SJSA1 (cell line): ENCODE data around the gene NDUFAF4. TPM values are rescaled to one million over a fixed set of nuclear protein-coding genes. Genes with fewer than 3 reads are reported as not detected.
A peak's percentile ranks its signal among the peaks of the same experiment; 100 is the strongest.

Source experiments
- DNase-seq, 2 experiments: peaks; one replicate each; pipeline ENCODE4 v3.0.0-alpha.2; 2015 to 2020; ENCODE audit warnings: low spot score in 2 of 2, low read depth in 1 of 2
- H3K27ac ChIP-seq: fragments of 250-450 bp; sonication (Bioruptor Pico); 2 replicates; pipeline ENCODE4 v1.5.1; 2020; ENCODE audit warnings: mild to moderate bottlenecking, moderate library complexity
- H3K27me3 ChIP-seq: fragments of 250-450 bp; sonication (Bioruptor Pico); replicated peaks from 2 replicates; pipeline ENCODE4 v1.5.1; 2020; ENCODE audit warnings: mild to moderate bottlenecking, moderate library complexity
- H3K36me3 ChIP-seq: fragments of 250-450 bp; sonication (Bioruptor Pico); 2 replicates; pipeline ENCODE4 v1.5.1; 2020; ENCODE audit warnings: mild to moderate bottlenecking
- H3K4me1 ChIP-seq: fragments of 250-450 bp; sonication (Bioruptor Pico); replicated peaks from 2 replicates; pipeline ENCODE4 v1.6.1; 2021; ENCODE audit warnings: mild to moderate bottlenecking
- H3K4me3 ChIP-seq: fragments of 250-450 bp; sonication (Bioruptor Pico); 2 replicates; pipeline ENCODE4 v1.5.1; 2020; ENCODE audit warnings: mild to moderate bottlenecking
- H3K9me3 ChIP-seq: fragments of 250-450 bp; sonication (Bioruptor Pico); replicated peaks from 2 replicates; pipeline ENCODE4 v1.5.1; 2020; ENCODE audit warnings: mild to moderate bottlenecking
- total RNA-seq: library from RNA; depleted of rRNA; stranded (reverse); fragments of >200 nt; shearing (Covaris generic); gene quantifications from 2 replicates; pipeline ENCODE4 v1.2.3, GENCODE V29; 2014

The NDUFAF4 gene
- total RNA-seq, 1 experiment from 2014 or later, result 41.4 TPM

GRCh38 chr6:96923400-96923799 lies 25.7 kb upstream of the NDUFAF4 start:
- H3K4me3 ChIP-seq, result no peak overlapping the region

DNA sequence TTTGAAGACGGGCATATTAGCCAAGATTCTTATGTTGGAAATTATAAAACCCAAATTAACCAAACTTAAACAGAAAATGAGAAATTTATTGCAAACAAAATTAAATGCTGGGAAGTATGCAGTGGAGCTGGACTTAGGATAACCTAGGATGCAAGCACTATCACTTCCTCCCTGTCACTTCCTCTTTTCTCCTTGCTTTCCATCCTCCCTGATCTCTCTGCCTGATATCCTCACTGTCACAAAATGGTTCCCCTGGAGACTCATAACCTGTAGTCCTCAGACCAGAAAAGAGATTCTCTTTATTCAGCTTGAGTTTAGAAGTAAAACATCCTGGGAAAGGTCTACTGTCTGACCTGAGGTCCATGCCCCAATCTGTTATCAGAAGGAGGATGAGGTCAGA lies 19.4 kb upstream of the NDUFAF4 start:
- H3K4me1 ChIP-seq, result no peaks in the 10 kb centered on the region
- H3K9me3 ChIP-seq, result no peaks in the 10 kb centered on the region
- DNase-seq, result no peak
- peaks cover 37% of the 10 kb centered on the region for H3K27me3 ChIP-seq
- no peak overlapping the region for H3K4me3 ChIP-seq
- H3K27ac ChIP-seq, result no peak overlapping the region
- no peaks in the 10 kb centered on the region for H3K36me3 ChIP-seq

More at GRCh38 chr6:96923400-96923799, 25.7 kb upstream of the NDUFAF4 start:
- H3K27ac ChIP-seq, result no peak overlapping the region
- no peak for DNase-seq
- no peaks in the 10 kb centered on the region for H3K9me3 ChIP-seq
- peaks cover 62% of the 10 kb centered on the region for H3K27me3 ChIP-seq
- peaks cover 5% of the 10 kb centered on the region for H3K4me1 ChIP-seq
- H3K36me3 ChIP-seq, result no peaks in the 10 kb centered on the region

DNA sequence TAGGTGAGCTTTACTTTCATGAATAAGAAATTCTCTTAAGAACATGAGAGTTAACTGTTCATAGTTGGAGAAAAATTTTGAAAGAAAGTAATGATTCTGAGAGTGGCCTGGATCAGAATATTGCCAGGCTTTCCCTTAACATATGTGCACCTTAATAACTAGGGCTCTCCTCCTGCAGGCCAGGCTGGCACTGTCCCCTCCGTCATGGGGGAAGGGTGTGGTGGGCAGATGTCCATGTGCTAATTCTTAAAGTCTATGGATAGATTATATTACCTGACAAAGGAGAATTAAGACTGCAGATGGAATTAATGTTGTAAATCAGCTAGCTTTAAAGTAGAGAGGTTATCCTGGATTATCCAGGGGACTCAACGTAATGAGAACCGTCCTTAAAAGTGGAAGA lies 15.9 kb upstream of the NDUFAF4 start:
- H3K27me3 ChIP-seq, result peaks cover 32% of the 10 kb centered on the region
- H3K4me1 ChIP-seq, result no peaks in the 10 kb centered on the region
- no peak overlapping the region for H3K4me3 ChIP-seq
- no peaks in the 10 kb centered on the region for H3K9me3 ChIP-seq
- DNase-seq, result no peak
- H3K36me3 ChIP-seq, result no peaks in the 10 kb centered on the region
- H3K27ac ChIP-seq, result no peak overlapping the region

GRCh38 chr6:96911751-96912150 lies 14.1 kb upstream of the NDUFAF4 start:
- no peak for DNase-seq
- H3K4me1 ChIP-seq, result no peaks in the 10 kb centered on the region
- no peaks in the 10 kb centered on the region for H3K36me3 ChIP-seq
- H3K9me3 ChIP-seq, result no peaks in the 10 kb centered on the region
- peaks cover 29% of the 10 kb centered on the region for H3K27me3 ChIP-seq
- no peak overlapping the region for H3K27ac ChIP-seq
- no peak overlapping the region for H3K4me3 ChIP-seq

- no peak for DNase-seq
- no peak overlapping the region for H3K27ac ChIP-seq
- H3K4me3 ChIP-seq, result no peak overlapping the region
- H3K36me3 ChIP-seq, result no peaks in the 10 kb centered on the region
- H3K9me3 ChIP-seq, result no peaks in the 10 kb centered on the region
- H3K4me1 ChIP-seq, result no peaks in the 10 kb centered on the region
- H3K27me3 ChIP-seq, result peaks cover 29% of the 10 kb centered on the region
Measured at GRCh38 chr6:96911171-96911570, 13.5 kb upstream of the NDUFAF4 start.

- Histone ChIP-seq H3K4me1 (no peaks in the 10 kb centered on the region), H3K9me3 (no peaks in the 10 kb centered on the region), H3K27ac (no peak overlapping the region), H3K27me3 (peaks cover 34% of the 10 kb centered on the region), H3K4me3 (no peak overlapping the region), H3K36me3 (no peaks in the 10 kb centered on the region)
- no peak for DNase-seq
Measured at GRCh38 chr6:96909811-96910210, 12.1 kb upstream of the NDUFAF4 start.

- Histone ChIP-seq H3K4me3 (no peak overlapping the region), H3K27me3 (peaks cover 26% of the 10 kb centered on the region), H3K36me3 (no peaks in the 10 kb centered on the region), H3K4me1 (no peaks in the 10 kb centered on the region), H3K27ac (no peak overlapping the region), H3K9me3 (no peaks in the 10 kb centered on the region)
- no peak for DNase-seq
Measured at GRCh38 chr6:96907498-96907897, 9.8 kb upstream of the NDUFAF4 start.

- H3K27ac ChIP-seq, result no peak overlapping the region
- H3K27me3 ChIP-seq, result peaks cover 8% of the 10 kb centered on the region
- H3K36me3 ChIP-seq, result peaks cover 7% of the 10 kb centered on the region
- no peak for DNase-seq
- no peak overlapping the region for H3K4me3 ChIP-seq
- peaks cover 9% of the 10 kb centered on the region for H3K4me1 ChIP-seq
- H3K9me3 ChIP-seq, result no peaks in the 10 kb centered on the region
Measured at GRCh38 chr6:96900873-96901272, 3.2 kb upstream of the NDUFAF4 start.

DNA sequence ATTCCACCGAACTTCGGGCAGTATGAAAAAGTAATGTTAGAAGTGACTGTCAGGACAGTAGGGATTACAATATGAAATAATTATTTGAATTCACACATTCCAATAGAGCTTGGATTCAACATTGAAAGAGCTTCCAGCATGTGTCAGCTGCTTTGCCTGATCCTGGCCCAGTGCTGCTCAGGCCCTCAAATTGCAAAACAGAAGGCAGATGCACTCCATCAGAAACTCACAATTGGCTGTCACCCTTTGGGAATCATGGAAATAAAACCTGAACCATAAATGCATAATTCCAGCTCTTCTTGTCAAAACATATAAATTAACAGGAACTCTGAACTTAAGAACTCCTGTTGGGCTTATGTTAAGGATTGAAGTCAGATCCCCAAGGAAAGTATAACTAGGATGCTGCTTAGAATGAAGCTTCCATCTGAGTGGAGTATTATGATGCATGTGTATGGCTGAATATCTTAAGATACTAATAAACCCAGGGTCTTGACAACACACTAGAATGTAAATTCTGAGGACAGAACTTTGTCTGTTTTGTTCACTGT lies 1.8 kb upstream of the NDUFAF4 start:
- Histone ChIP-seq H3K4me1 (peaks cover 9% of the 10 kb centered on the region), H3K36me3 (peaks cover 20% of the 10 kb centered on the region), H3K9me3 (no peaks in the 10 kb centered on the region), H3K27me3 (peaks cover 5% of the 10 kb centered on the region), H3K4me3 (no peak overlapping the region), H3K27ac (no peak overlapping the region)
- no peak for DNase-seq

DNA sequence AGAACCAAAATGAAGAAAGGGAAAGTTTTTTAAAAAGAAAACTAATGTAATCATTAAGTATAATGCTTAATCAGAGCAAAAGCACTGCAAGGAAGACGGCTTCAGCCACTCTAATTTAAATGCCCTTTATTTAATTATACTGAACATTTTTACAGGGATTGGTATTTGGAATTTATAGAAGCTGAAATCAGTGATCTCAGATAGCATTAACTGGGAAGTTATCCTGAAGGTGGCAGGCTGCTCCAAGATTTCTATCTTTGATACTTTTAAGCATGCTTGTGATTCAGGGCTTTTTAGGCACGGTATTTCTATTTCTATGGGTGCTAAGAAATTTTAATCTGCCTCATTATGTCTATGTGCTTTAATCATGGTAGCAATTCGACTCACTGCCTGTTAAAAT lies 1.3 kb upstream of the NDUFAF4 start:
- Histone ChIP-seq H3K4me3 (no peak overlapping the region), H3K9me3 (no peaks in the 10 kb centered on the region), H3K36me3 (peaks cover 25% of the 10 kb centered on the region), H3K27me3 (peaks cover 5% of the 10 kb centered on the region), H3K4me1 (peaks cover 9% of the 10 kb centered on the region), H3K27ac (peak overlapping the region; percentile 75; the same call in 1 of the 2 replicates)
- DNase-seq, result peak in 1 of 2 experiments; percentile 23

DNA sequence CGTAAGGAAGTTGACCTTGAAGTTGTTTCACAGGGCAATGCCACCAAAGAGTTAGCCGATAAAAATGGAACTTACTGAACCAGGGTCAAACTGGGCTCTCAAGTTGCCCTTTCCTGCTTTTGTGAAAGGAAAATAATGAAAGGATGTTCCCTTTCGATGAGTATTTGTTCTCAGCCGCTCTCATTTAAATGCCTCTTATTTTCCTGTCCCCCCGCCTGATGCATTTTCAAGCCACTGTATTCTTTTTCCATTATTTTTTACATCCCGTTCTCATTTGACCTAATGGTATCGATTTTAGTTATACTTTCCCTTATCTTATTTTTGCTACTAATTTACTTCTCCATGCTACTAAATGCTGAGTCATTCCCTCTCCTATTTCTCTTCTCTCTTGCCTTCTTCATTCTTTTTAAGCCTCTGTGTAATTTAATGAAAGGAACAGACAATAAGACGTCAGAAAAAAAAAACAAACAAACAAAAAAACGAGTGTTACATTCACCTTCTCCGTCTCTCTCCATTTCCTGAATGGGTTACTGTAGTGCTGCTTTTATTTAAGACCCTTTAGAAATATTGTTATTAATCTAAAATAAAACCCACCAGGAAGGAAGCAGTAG lies 655 bp upstream of the NDUFAF4 start:
- Histone ChIP-seq H3K4me3 (peak overlapping the region; percentile 80), H3K27me3 (peaks cover 2% of the 10 kb centered on the region), H3K27ac (peak overlapping the region; percentile 75), H3K4me1 (peaks cover 9% of the 10 kb centered on the region), H3K36me3 (peaks cover 27% of the 10 kb centered on the region), H3K9me3 (no peaks in the 10 kb centered on the region)
- DNase-seq, result peak in 1 of 2 experiments; percentile 65

- DNase-seq, result no peak
- H3K9me3 ChIP-seq, result no peaks in the 10 kb centered on the region
- H3K4me3 ChIP-seq, result no peak overlapping the region
- H3K27ac ChIP-seq, result no peak overlapping the region
- H3K4me1 ChIP-seq, result no peaks in the 10 kb centered on the region
- peaks cover 36% of the 10 kb centered on the region for H3K36me3 ChIP-seq
- peaks cover 3% of the 10 kb centered on the region; the same call in 1 of the 2 replicates for H3K27me3 ChIP-seq
Measured at GRCh38 chr6:96889146-96889545, 8.5 kb downstream of the NDUFAF4 start.

DNA sequence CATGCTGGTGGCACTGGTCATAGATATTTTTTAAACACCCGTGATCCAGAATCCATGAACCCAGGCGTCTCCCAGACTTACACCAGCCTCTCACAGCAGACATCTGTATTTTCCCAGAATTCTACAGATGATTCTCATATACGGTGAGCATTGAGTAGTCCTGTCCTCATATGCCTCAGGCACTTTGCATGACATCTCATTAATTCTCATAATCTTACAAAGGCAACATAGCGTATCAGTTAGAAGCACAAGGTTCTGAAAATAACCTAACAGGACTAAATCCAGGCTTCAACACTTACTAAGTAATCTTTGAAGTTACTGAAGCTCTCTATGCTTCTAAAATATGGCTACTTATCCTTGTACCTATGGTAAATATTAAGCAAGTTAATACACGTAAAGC lies 8.9 kb downstream of the NDUFAF4 start:
- H3K27me3 ChIP-seq, result peaks cover 5% of the 10 kb centered on the region; the same call in 1 of the 2 replicates
- no peaks in the 10 kb centered on the region for H3K9me3 ChIP-seq
- DNase-seq, result no peak
- H3K36me3 ChIP-seq, result peaks cover 33% of the 10 kb centered on the region
- no peak overlapping the region for H3K27ac ChIP-seq
- no peak overlapping the region for H3K4me3 ChIP-seq
- H3K4me1 ChIP-seq, result no peaks in the 10 kb centered on the region

DNA sequence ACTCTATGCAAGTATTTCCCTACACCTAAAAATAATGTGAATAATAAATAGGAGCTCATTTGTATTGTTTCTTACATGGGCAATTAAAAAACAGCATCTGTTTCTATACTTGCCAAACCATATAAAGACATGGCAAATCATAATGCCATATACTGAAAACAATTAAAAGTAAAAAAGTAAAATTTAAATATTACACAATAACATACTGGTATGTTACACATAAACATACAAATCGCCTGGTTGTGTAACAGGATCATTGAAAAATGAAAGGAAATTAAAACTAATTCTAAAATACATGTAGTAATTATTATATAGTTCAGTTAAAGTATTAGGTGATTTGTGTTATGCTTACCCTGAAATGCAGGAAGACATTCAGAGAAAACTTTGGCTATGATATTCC lies 11.2 kb downstream of the NDUFAF4 start:
- Histone ChIP-seq H3K4me1 (no peaks in the 10 kb centered on the region), H3K9me3 (no peaks in the 10 kb centered on the region), H3K27me3 (peaks cover 6% of the 10 kb centered on the region), H3K4me3 (no peak overlapping the region), H3K36me3 (peaks cover 15% of the 10 kb centered on the region), H3K27ac (no peak overlapping the region)
- DNase-seq, result no peak
